GM18867 (cell line): ENCODE data around the gene NCOA5.

Experiments
- ATAC-seq: cut with Tn5 transposase; IDR thresholded peaks from one replicate; pipeline ENCODE4 v1.9.1; 2021; ENCODE audit warnings: mild to moderate bottlenecking, moderate library complexity; ENCODE audit not compliant: unreplicated experiment

Gene NCOA5

GRCh38 chr20:46044896-46045295, 44.9 kb downstream of the NCOA5 start:
- ATAC-seq, result no peak

DNA sequence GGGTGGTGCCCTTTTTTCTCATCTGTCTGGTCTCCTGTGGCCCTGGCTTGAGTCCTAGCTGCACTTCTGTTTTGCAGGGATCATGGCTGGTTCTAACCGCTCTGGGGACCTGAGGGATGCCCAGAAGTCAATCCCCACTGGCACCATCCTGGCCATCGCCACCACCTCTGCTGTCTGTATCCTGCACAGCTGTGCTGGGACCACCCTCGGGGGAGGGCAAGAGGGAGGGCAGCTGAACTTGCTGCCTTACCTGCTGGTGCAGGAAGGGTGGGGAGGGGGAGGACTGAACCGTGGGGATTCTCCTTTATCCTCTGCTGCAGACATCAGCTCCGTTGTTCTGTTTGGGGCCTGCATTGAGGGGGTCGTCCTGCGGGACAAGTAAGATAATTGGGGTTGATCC, 46.2 kb downstream of the NCOA5 start:
- ATAC-seq, result no peak

DNA sequence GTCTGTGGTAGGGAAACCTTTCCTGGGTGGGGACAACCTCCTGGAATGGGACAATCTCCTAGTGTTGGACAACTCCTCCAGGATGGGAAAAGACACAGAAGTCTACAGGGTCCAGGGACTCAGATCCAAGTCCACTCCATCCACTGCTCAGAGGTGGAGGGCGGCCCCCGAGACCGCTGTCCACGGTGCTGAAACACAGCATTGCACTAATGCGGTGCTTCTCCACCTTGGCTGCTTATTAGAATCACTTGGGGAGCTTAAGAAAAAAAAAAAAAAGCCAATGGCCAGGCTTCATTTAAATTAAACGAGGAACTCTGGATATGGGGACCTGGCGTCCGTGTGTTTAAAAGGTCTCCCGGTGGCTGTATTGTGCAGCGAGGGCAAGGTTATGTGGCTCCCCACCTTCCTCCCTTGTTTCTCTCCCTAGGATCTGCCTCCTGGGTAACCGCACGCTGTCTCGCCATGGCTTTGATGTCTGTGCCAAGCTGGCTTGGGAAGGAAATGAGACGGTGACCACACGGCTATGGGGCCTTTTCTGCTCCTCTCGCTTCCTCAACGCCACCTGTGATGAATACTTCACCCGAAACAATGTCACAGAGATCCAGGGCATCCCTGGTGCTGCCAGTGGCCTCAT, 48.7 kb downstream of the NCOA5 start:
- no peak for ATAC-seq

DNA sequence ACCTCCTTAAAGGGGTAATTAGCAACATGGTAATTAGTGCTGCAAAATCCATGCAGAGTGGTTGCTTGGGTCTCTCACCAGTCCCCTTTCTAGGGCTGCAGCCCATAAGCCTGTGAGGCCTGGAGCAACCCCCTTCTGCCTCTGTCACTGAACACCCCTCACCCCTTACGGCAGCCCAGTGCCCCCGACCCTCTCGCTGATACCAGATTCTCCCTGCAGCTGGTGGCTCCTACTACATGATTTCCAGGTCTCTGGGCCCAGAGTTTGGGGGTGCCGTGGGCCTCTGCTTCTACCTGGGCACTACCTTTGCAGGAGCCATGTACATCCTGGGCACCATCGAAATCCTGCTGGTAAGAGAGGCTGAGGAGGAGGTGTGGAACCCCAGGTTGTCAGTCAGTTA, 52.7 kb downstream of the NCOA5 start:
- no peak for ATAC-seq

DNA sequence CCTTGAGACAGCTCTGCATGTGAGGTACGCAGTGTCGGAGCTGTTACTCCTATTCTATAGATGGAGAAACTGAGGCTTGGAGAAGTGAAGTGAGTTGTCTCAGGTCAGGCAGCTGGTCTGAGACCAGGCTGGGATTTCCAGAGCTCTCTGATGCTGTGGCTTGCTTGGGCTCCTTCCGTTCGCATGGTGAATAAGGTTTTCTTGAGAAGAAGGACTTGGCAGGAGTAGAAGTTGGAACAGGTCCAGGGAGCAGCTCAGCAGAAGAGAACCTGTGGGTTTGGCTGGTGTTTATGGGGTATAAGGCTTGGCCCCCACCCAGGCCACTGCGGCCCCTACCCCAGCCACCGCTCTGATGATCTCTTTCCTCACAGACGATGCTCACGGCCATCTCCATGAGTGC, 53.4 kb downstream of the NCOA5 start:
- ATAC-seq, result no peak

DNA sequence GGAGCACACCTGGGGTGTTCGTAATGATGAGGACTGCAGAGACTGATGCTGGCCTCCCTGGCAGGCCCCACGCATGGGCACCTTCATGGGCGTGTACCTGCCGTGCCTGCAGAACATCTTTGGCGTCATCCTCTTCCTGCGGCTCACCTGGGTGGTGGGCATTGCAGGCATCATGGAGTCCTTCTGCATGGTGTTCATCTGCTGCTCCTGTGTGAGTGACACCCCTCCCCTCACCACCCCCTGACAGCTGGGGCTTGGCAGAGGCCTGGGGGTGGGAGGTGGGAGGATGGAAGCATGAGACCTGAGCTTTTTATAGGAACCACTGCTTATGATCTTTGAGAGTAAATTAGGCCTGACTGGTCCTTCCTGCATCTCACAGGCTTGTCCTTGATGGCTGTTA, 54.0 kb downstream of the NCOA5 start:
- no peak for ATAC-seq

DNA sequence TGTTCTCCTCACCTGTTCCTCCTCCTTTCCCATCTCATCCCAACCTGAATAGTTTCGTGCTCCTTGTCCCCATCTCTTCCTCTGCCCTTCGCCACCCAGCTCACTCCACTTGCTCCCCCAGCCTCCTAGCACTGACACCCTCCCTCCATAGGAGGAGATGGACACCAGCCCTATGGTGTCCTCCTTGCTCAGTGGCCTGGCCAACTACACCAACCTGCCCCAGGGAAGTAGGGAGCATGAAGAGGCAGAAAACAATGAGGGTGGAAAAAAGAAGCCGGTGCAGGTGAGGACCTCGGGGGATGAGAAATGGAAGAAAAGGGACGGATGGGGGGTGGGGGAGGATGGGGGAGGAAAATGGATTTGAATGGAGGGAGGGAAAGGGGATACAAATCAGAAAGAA, 54.5 kb downstream of the NCOA5 start:
- no peak for ATAC-seq

DNA sequence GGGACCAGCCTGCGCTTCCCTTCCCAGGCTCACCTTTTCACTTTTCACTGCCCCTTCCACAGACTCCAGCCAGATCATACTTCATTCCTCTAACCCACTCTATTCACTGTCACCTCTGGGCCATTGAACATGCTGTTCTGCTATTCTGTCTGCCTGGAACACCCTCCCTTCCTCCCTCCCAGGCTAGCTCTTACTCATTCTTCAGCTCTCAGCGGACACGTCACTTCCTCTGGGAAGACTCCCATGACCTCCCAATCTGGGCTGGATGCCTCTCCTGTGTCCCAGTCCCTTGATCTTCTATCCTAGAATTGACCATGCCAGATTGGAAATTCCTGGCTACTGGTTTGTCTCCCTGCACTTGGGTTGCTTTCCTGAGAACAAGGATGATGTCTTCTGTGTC, 55.7 kb downstream of the NCOA5 start:
- no peak for ATAC-seq

DNA sequence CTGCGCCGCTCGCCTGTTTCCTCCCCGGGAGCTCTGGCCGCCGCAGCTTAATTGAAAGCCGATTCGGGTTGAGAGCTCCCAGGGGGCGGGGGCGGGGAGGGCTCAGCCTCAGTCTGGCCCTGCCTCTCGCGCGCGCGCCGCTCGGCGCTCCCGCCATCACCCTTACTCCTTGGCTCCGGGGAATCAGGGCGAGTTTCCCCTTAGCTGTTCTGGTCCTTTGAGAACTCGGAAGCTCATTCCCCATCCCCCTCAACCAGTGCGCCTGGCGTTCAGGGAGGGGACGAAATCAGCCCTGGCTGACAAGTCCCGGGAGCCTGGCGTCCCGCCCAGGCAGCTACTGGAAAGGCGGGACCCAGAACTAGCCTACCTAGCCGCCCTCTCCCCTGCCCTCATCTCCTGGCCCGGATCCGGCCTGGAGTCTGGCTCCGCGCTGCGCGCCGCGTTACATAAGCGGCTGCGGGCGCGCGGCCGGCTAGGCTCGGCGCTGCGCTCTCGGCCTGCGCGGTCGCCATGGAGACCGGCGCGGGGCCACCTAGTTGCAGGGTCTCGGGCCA, 58.0 kb downstream of the NCOA5 start:
- ATAC-seq, result no peak

DNA sequence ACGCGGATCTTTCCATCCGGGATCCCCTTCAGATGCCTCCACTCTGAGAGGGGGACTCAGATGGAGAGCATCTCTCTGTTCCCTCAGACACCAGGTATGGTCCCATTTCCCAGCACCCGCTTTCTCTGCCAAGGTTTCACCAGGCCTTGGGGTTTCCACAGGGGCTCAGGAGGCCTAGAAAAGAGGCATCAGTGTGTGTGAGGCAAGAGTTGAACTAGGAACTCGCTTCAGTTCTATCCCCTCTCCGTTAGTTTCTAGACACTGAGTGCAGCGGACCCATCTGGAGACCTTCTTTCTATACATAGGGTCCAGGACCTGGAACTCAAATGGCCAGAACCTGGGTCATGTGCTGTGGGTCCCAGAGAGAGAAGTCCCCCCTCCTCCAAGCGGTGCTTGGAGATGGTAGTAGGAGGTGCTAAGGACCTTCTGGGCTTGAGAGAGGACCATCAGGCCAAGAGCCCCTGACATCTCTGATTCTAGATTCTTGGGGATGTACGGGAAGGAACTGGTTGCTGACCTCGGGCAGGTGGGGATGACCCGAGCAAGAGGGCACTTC, 58.7 kb downstream of the NCOA5 start:
- no peak for ATAC-seq

DNA sequence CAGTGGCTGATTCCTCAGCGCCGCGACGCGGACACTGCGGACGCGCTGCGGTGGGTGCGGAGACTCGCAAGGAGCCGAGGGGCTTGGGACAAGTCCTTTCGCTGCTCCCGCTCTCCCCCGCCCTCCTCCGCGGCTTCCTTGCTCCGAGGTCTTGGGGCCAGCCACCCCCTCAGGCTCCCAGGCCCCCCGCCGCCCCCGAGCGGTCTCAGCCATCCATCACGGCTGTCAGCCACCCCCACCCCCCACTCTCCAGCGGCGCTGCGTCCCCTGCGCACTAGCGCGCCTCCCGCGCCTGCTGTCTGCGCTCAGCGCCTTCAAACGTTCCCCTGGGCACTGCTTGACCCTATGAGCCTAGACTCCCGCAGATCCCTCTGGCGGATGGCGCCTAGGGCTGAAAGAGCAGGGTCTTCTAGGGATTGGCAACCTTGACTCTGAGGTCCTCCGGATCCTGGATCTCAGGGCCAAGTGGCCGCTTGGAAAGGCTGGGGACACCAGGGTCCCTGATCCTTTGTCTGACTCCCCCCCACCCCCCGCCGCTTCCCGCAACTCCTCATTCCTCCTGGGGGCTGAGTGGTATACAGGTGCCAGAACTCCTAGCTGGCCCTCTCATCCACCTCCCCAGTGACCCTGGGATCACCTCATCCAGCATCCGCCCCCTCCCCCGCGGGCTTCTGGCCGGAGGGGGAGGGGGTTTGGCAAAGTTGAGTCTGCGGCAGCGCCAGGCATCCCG, 59.3 kb downstream of the NCOA5 start:
- no peak for ATAC-seq

DNA sequence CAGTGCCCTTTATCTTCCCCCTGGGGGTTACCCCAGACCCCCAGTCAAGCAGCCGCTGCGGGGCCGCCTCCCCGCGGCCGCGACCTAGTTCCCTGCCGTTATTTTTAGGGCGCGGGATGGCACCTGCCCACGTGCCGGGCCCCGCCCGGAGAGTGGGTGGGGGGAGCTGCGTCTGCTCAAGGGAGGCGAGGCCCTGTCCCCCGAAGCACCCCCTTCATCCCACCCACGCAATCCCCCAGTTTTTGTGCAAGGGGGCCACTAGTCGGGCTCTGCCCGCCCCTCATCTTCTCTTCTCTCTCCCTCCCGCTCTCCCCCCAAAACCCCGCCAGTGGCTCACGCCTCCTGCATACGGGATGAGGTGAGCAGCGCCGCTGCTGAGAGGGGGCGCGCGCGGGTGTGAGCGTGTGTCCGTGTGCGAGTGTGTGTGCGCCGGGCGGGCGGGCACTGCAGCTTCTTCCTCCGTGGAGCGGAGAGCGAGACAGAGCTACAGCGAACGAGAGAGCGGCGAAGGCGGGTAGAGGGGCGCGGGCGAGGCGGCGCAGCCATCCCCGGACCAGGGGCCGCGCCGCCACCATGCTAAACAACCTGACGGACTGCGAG, 60.9 kb downstream of the NCOA5 start, which contains the start of gene SLC12A5:
Gene SLC12A5 (plus strand): TSS at position 444 of the 600 bp plus-strand sequence. CDS start 130 bp downstream, at position 574.
- no peak for ATAC-seq

- no peak for ATAC-seq
Measured at GRCh38 chr20:46028110-46028509, 61.7 kb downstream of the NCOA5 start.

GRCh38 chr20:46027245-46027853, 62.4 kb downstream of the NCOA5 start:
- ATAC-seq, result no peak

- ATAC-seq, result no peak
Measured at GRCh38 chr20:46025376-46025783, 64.4 kb downstream of the NCOA5 start.

- ATAC-seq, result no peak
Measured at GRCh38 chr20:46023999-46024398, 65.8 kb downstream of the NCOA5 start.

DNA sequence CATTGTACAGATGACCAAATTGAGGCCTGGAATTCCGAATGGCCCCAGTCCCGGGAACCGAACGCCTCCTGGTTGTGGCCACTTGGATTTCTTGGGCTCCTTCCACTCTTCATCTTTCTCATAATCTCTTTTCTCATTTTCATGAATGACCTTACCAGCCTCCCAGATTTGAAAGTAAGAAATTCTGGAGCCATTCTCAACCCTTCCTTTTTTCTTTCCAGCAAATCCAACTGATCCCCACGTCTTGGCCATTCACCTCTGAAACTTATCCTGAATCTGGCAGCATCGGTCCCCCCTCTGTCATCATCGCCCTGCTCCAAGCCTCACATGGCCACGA, 66.6 kb downstream of the NCOA5 start:
- no peak for ATAC-seq

DNA sequence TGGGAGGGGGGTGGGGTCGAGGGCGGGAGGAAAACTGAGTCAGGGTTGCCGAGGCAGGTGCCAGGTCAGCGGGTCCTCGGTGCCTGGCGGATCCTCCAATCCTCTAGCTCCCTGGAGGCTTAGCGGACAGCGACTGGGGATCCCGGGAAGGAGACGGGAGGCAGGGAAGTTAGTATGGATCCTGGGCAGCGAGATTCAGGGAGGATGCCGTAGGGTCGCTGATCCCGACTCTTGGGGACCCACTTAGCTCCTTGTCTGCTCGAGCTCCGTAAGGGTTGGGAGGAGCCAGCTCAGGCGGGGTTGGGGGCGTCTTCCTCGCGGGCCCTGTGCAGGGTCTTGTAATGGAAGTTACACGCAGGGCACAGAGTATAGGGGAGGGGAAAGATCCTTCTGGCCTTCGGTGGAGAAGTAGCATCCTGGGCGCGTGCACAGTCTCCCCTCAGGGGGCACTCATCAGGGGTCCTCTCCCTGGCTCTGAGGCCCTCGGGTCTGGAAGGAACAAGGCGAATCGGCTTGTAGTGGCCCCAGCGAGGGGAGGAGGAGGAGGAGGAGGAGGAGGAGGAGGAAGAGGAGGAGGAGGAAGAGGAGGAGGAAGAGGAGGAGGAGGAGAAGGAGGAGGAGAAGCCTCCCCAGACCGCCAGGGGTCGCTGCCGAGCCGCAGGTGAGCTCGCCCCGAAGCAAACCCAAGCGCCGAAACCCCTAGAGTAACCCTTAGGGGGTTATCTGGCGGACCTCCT, 67.2 kb downstream of the NCOA5 start:
- no peak for ATAC-seq

GRCh38 chr20:46021361-46022359, 68.1 kb downstream of the NCOA5 start:
- ATAC-seq, result no peak
